ENCODE data around the gene EGR1.

Gene EGR1

DNA sequence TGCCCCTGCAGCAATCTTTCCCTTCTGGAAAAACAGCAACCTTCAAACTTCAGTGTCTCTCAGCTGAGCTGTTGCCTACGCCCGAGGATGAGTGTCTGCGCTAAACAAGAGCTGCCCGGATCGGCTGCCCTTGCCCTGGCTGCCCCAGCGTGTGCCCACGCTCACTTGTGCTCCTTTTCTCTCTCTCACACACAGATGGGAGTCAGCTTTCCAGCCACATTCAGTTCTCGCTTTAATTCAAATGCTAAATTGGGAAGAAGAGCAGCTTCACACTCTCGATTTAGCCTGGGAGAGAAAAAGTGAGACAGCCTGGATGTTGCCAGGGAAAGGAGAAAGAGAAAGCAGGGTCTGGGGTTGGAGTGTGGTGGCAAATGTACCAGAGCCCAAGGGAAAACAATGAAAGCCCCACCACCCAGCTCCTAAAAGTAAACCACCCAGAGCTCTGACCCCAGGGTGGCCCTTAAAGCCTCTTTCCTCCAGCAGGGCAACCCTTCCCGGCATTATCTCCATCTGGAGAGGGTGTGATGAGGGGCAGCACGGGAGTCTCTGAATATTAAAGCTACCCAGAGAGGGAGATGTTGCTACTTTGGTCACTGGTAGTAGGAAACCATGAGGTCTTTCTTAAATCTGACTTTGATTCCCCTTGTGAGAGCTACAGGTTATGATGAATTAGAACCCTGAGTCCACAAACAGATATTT, 9.9 kb upstream of the EGR1 start:
- DNase-seq (ENCODE audit: extremely low read depth, low read depth), result no peak
- TF ChIP-seq CTCF (IDR thresholded peaks at IDR 0.05; ENCODE audit: low read depth, low read length), result no peak

GRCh38 chr5:138457531-138458275, 7.6 kb upstream of the EGR1 start:
- no peak; the same call in 1 of the 2 replicates for TF ChIP-seq CTCF (IDR thresholded peaks at IDR 0.05; ENCODE audit: low read depth, low read length)
- DNase-seq (ENCODE audit: extremely low read depth, low read depth), result no peak

DNA sequence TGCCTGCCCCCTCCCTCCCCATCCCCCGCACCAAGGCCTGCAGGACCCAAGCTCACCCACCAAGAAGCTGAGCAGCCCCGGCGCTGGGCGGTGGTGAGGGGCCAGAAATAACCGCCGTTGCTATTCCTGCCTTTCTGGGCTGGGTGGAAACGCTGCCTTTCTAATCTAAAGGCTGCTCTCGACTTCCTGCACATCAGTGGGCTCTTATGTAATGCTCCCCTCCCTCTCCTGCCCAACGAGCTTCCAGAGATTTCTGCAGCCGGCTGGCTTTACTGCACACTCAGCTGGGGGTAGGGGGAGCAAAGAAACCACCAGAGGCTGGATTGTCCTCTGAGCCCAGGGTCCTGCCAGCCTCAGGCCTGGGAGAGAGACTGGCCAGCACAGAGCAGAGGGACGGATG, 6.9 kb upstream of the EGR1 start:
- no peak for TF ChIP-seq CTCF (IDR thresholded peaks at IDR 0.05; ENCODE audit: low read depth, low read length)
- no peak for DNase-seq (ENCODE audit: extremely low read depth, low read depth)

GRCh38 chr5:138458856-138459255, 6.4 kb upstream of the EGR1 start:
- TF ChIP-seq CTCF (IDR thresholded peaks at IDR 0.05; ENCODE audit: low read depth, low read length), result no peak
- no peak for DNase-seq (ENCODE audit: extremely low read depth, low read depth)

- DNase-seq (ENCODE audit: extremely low read depth, low read depth), result no peak
- no peak for TF ChIP-seq CTCF (IDR thresholded peaks at IDR 0.05; ENCODE audit: low read depth, low read length)
These were observed 5.9 kb upstream of the EGR1 start for GRCh38 chr5:138459311-138459933.

- TF ChIP-seq CTCF (IDR thresholded peaks at IDR 0.05; ENCODE audit: low read depth, low read length), result no peak
- no peak for DNase-seq (ENCODE audit: extremely low read depth, low read depth)
These were observed 5.1 kb upstream of the EGR1 start for GRCh38 chr5:138460032-138460693.

Measured in AG09319 (cell line).